ENCODE data around the gene IQGAP2.

IQGAP2 gene

DNA sequence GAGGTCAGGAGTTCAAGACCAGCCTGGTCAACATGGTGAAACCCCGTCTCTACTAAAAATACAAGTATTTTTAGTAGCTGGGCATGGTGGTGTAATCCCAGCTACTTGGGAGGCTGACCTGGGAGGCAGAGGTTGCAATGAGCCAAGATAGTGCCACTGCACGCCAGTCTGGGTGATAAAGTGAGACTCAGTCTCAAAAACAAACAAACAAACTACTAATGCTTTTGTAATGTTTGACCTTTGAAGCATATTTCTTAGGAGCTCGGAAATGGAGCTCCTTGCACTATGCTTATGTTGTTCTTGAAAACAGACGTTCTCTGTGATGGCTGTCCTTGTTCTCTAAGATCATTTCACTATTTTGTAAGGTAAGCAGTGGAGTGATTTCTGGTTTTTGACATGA, 214.1 kb downstream of the IQGAP2 start:
- DNase-seq, result no peak

DNA sequence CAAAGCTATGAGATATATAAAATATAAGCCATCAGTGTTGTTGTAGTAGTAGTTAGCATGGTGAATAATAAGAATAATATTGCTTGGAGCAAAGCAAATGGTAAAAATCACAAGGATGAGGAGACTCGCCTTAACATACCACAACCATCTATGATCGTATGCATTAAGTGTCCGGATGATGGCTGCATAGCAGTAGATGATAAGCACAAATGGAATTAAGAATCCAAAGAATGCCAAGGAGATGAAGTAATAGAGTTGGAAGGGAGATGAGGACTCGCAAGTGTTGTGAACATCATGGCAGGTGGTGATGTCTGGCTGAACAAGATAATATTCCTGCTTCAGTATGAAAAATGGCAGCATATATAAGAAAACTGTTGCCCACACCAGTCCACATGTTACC, 214.6 kb downstream of the IQGAP2 start:
- DNase-seq, result no peak

DNA sequence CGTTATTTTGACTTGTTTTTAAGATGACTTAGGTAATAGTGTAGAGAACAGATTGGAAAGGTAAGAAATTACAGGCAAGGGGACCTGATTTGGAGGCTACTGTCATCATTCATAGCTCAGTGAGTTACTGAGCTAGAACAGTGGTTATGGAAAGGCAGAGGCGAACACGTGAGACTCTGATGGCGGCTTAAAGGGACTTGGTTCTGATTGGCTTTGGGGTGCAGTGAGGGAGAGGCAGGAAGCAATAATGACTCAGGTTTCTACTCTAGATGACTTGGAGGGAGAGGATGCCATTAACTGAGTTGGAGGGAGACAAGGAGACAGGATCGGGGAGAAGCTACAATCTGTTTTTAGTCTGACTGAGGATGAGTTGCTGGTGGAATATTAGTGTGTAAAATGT, 217.1 kb downstream of the IQGAP2 start:
- DNase-seq, result no peak

DNA sequence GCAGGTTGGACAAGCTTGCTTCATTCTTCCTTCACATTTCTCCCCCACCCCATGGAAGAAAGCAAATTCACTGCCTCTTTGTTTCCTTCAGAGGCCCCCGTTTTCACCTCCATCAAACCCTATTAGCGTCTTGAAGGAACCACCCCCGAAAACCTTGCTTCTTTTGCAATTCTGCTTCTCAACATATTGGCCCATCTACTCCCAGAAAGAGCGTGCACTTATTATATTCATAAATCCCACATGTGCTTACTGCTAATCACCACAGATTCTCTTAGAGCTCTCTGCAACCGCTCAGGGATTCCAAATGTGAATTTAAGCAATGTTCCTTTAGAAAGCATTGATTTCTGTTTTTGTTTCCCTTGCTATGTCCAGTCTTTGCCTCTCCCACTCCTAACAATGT, 219.0 kb downstream of the IQGAP2 start:
- no peak for DNase-seq

DNA sequence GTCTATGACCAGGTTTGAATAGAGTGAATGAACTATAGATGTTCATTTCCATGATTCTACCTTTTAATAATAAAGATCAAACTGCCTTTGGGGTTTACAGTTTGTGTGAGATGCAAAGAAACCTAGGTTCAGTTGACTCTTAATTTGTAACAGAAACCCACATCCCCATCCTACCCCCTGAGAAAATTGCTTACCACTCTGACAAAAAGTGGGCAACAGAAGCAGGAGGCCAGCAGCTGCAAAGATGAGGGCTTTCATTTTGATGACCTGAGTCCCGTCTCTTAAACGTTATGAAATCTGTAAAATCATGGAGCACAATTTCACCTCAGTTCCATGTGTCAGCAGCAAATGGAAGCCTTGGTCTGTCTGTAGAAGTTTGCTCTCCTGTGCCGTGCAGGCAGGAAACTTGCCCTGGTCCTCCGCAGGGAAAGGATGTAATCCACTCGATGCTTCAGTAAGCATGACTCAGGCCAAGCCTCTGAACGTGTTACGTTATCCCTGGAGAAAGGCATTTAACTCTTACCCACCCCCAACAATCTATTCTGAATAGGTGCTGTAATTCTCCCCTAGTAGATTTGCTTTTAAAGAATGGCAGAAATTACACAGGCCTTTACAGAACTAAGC, 220.0 kb downstream of the IQGAP2 start, which contains the start of gene F2RL2:
Gene F2RL2, minus strand, starts transcription at position 431 of the 624 bp plus-strand sequence. Its CDS starts 173 bp downstream, at position 258.
- DNase-seq, result no peak

DNA sequence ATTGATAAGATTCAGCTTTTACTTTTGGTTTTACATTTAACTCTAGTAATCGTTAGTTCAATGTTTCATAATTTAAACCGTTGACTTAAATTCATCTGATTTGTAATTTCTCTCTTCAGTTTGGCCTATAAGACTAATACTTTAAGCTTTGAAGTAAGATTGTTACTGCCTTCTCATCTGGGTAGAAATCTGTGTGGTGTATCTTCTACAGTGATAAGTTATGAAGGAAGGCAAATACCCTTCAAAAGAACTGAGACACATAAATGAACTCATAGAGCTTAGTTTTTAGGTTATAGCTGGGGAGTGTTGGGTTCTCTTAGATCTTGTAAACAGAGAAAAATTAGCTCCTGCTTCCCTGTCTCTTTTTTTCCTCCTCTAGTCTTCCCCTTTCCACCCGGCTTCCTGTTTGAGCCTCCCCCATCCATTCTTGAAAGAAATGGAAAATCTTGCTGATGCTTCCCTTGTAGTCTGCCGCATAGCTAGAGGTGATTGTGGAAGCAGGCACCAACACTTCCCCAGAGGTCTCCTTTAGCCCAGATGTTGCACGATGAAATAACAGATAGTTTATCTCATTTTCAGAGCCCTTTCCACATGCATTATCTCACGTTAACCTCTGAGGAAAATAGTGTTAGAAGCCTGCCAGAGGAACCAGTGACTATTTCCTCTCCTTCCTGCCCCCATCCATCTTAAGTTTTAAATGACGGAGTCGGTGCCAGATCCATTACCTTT, 222.2 kb downstream of the IQGAP2 start:
- no peak for DNase-seq

DNA sequence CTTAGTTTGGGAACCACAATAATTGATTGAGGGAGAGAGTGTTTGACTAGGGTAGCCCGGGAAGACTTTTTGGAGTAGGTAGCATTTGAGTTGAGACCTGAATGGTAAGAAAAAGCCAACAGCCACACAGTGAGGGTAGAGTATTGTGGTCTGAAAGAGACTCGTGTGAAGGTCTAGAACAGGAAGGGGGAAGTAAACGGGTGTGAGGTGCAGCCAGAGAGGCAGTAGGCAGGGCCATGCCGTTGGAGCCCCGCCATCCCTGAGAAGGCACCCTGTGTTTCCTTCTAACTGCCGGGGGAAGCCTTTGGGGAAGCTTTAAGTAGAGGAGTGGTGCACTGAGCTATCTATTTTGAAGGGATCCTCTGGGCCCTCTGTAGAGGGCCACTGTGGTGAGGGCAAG, 223.7 kb downstream of the IQGAP2 start:
- DNase-seq, result no peak

DNA sequence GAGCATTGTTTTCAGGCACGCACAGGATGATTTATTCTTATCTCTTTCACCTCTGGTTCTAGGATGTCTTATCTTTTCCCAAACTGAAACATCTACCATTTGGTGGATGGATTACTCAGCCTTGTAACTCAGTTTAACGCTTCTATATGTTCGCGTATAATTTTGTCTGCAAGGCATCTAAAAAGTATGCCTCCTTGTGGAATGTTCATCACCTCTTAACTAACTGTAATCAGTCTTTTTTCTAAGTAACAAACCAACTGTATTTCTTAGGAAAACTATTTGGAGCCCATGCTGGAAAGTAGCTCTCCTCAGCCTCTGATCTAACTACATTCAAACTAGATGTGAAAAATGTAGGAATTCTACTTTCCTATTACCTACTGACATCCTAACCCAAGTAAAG, 231.6 kb downstream of the IQGAP2 start:
- DNase-seq, result no peak

DNA sequence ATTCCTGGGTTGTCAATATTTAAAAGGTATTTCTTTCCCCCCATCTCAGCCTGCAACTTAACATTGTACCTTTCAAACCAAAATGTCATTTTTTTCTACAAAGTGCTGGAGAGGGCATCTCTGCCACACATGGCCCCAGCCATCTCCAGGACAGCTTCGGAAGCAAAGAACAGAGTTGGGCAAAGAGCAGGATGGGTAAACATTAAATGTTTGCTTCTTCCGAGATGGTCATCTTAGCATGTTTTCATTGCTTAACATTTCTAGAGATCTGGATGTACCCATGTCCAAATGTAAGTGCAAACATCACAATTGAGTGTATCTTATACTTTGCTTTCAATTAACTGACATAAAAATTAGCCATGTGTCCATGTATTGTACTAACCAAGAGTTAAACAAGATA, 234.4 kb downstream of the IQGAP2 start:
- no peak for DNase-seq

DNA sequence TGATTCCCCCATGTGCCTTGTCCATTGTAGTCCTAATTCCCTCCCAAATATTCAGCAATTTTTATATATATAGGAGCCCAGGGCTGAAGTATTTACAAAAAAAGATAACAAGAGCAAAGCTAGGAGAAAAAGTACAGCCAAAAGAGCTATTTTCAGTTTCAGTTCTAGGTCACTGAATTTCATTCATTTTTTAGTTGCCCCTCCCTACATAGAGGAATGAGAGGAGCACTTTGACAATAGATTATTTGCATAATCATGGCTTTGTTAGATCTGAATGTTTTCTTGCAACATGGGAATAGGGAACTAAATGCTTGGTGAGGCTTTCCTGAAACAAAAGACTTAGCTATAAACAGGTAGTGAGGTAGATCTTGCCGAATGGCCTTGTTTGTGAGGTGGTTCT, 235.4 kb downstream of the IQGAP2 start:
- DNase-seq, result no peak

DNA sequence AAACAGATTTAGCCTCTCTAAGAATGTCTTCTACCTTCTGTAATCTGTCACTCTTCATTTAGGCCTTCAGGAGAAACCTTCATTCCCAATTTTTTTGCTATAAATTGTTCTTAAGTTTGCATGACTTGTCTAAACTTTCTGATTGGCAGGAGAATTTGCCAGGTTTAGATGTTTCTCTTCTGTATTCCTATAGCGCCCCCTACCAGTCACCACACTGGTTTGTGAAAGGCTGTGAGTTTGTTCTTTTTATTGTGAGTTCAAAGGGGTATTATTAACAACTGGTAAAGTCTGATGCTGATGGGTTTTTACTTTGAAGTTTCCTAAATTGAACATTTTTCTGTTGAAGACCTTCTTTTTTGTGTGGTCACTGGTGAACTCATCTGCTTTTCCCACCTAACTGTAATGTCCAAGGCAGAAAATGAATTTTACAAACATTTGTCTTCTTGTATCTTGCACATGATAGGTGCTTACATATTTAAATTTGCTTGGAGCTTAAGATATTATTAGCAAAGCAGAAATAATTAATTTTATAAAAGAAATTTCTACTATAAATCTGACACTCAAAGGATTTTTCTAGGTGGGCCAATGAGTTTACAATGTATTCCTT, 238.5 kb downstream of the IQGAP2 start:
- DNase-seq, result peak; percentile 1 to 58 (median 38)

DNA sequence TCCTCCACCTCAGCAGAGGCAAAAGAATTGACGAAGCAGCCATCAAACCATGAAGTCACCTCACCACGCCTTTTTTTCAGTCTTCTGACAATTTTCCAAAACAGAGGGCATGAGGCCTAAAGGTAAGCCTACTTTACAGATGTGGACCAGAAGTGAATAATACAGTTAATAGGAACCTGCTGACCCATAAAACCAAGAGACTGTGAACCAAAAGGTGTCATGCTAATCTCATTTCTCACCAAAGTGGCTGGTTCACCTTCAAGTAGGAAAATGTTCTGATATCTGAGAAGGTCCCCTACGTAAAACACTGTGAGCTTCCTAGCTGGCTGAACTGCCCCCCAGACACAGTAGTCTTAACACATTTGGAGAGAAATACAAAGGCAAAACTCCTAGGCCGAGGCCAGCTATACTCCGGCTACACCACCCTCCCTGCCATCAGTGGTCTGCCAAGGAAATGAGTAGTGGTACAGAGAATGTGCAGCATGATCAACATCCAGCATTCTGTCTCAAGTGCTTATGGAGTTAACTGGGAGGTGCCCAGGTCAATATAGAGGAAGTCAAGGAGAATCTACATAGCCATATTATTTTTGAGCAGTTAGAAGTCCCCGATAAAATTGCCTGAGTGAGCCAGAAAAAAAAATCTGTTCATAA, 239.4 kb downstream of the IQGAP2 start:
- no peak for DNase-seq

DNA sequence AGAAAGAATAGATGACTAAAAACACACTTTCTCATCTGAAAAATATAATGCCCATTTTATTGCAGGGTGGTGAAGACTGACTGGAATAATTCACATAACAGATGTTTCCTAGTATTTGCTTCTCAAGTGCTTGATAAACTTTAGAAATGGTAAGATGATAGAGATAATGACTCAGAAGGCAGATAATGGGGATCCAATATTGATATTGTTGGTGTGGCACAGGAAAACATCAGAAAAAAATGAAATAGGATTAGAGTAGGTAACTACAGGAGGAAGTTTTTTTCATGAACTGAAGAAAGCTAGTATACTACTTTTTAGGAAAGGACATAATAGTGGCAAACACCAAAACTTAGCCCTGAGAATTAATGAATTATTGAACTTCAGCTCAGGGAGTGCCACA, 240.3 kb downstream of the IQGAP2 start:
- no peak for DNase-seq

DNA sequence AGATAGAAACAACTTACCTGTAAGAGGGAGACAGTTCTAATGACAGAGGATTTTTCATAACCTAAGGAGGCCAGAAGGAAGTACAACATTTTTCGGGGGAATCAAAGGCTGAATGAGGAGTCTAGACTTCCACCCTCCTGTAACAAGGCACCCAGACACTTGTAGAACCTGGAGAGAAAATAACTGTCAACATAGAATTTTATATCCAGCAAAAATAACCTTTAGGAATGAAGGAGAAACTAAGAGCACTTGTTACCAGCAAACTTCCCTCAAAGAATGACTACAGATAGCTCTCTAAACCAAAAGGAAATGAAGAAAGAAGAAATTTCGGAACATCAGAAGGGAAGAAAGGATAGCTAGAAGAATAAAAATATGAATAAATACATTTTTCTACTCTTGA, 246.1 kb downstream of the IQGAP2 start:
- no peak for DNase-seq

DNA sequence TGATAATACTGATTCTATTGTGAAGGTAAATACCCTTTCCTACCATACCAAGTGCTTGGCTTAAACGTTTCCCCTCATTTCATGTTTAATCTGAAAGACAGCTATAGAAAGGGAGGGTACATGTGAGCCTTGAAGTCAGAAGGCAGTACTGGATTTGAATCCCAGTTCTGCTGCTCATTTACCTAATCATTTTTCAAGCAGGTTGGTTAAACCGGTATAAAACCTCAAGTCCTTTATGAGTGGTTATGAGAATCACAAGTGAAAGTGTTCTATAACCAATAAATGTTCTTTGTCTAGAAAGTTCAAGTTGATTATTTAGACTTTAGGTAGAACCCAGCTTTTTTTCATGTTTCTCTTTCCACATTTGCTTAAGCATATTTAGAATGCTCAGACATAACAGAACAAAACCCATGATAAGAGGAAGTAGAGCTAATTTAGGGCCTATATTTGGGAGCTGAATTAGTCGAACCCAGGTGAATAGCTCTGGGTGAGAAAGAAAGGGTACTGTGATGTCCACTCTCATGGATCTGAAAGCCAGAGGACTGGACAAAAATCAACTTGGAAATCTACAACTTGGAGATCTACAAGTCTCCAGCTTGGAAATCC, 249.8 kb downstream of the IQGAP2 start:
- DNase-seq, result no peak

DNA sequence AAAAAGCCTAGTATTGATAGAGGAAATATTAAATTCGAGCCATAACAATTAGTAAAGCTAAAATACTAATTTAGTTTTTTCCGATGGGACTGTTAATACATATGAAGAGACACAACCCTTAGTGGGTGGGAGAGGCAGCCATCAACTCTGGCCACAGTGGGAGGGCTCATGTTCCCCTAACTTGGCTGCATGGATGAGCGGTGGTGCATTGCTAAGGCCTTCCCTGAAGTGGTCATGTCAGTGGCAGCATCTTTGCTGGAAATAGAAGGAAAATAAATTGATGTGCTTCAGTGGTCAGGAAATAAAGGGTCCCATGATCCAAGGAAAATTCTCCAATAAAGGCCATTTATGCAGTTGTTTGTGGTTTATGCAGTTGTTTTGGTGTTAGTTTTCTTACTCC, 254.0 kb downstream of the IQGAP2 start:
- DNase-seq, result no peak

DNA sequence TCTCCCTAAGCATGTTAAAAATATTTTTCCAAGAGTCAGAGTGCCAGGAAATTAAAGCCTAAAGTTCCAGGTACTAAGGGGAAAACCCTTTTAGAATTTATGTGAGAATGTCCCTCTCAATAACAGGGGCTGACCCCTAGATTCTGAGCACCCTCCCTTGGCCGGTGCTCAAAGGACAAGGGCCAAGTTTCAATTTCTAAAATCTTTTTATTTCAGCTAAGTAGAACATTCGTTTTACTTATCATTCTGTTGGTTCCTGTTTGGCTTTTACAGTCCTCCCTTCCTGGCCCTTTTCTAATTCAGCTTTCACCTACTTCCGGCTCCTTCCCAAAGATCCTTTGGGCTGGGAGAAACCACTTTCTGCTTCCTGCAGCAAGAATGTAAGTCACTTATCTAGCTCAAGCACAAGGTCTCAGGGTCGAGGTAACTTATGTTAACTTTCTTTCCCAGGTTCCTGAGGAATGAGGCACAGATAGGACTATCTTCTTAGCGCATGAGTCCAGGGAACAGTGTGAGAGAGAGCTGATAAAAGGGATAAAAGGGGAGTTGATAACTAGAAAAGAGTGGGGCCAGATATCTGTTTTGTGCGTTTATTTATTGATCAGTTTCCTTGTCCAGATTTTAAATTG, 254.7 kb downstream of the IQGAP2 start:
- DNase-seq, result no peak

DNA sequence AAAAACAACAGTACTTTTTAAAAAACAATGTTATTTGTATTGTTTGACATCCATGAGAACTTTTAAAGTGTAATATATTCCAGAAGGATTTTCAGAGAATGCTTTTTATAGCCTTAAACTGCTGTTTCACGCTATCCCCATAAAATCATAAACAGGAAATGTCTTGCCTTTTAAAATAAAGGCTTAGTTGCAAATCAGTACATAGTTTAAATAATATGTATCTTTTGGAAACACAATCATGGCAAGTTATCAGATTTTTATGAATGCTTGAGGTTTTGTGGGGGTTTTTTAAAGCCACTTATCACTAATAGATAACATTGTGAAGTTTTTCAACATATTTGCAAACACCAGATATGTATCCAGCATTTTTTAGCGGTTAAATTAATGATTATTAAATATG, 257.3 kb downstream of the IQGAP2 start:
- DNase-seq, result no peak

DNA sequence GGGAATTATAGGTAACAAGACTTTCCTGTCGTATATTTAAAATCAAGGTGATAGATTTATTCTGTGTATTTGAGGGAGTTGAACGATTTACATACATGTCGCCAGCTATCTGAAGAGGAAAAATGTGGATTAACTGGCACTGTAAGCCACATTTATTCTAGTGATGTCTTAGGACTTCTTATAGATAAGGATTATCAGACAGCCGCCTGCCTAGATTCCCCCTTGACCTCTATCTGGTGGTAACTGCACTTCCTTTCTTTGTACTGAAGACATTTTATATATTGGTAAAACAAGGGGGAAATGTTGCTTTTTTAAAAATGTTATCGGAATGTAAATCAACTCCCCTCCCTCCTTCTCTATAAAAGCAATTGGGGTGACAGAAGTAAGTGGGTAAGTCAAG, 259.4 kb downstream of the IQGAP2 start:
- DNase-seq, result no peak

DNA sequence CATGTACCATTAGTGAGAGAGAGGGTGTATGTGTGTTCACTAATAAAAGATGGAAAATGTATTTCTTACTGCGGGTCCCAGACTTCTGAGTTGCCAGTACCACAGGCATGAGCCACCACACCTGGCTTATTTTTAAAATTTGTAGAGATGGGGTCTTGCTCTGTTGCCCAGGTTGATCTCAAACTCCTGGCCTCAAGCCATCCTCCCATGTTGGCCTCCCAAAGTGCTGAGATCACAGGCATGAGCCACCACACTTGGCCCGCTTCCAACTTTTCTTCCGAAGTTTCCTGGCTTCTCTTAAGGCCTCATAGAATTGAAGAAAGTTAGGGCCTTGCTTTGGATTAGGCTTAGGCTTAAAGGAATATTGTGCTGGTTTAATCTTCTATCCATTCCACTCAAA, 260.5 kb downstream of the IQGAP2 start:
- DNase-seq, result no peak

DNA sequence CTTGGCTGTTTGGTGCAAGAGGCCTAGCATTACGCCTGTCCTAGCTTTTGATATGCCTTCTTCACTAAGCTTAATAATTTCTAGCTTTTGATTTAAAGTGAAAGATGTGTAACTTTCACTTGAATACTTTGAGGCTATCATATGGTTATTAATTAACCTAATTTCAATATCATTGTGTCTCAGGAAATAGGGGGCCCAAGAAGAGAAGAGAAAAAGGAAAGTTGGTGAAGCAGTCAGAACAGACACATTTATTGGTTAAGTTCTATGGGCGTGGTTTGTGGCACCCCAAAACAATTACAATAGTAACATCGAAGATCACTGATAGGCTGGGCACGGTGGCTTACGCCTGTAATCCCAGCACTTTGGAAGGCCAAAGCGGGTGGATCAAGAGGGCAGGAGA, 261.0 kb downstream of the IQGAP2 start:
- no peak for DNase-seq

DNA sequence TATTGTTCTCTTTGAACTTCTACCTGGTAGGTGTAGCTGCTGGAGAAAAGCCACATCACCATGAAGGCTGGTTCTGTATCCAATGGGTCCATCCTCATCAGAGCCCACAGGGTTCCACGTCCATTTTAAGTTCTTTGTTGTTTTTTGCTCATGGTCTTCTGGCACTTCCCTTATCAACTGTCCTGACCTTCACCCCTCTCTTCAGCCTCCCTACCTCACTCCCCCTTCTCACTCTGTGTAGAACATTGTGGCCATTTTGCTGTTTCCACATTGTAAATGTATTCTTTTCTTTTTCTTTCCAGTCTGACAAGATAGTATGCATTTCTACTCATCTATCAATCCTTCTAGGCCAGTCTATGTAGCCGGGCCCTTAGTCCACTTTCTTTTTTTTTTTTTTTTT, 264.4 kb downstream of the IQGAP2 start:
- no peak for DNase-seq

DNA sequence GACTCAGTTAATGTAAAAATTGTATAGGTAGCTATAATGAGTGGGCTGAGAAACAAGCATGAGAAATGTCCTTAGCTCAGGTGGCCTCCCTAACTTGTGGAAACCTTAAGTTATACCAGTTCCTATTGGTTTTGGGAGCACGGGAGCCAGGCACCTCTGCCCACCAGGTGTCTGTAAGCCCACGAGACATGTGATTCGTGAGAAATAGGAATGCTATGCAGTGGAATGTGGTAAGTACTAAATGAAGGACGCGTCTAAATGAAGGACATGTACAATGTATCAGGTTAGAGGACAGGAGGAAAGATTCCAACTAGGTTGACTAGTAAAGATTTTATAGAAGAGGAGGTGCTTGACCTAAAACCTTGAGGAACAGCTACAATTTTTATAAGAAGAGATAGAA, 266.2 kb downstream of the IQGAP2 start:
- DNase-seq, result no peak

Measured in stimulated activated naive CD4-positive, alpha-beta T cell (primary cell).